Measurements from ENCODE around the gene CYP27A1. TPM values are rescaled to one million over a fixed set of nuclear protein-coding genes. Genes with fewer than 3 reads are reported as not detected.

Gene CYP27A1
- total RNA-seq, 1 experiment from 2014 or later: 0.94 TPM

GRCh38 chr2:218773881-218774280, 8.1 kb upstream of the CYP27A1 start:
- H3K4me2 ChIP-seq: no peak overlapping the region
- CTCF ChIA-PET: no interaction called here
- H3F3A ChIP-seq (ENCODE audit: insufficient read depth, low read depth): no peaks in the 10 kb centered on the region; the same call in 1 of the 2 replicates
- BruUV-seq (replicated peaks): no TSS peak
- no peak for DNase-seq
- no peaks in the 10 kb centered on the region for H3K79me2 ChIP-seq (ENCODE audit: low read depth)
- H2AFZ ChIP-seq: no peak overlapping the region
- H3K4me1 ChIP-seq (replicated peaks; ENCODE audit: insufficient read depth): no peaks in the 10 kb centered on the region
- H3K9me2 ChIP-seq (ENCODE audit: insufficient read depth): no peaks in the 10 kb centered on the region
- POLR2A ChIA-PET (ENCODE audit: unreplicated experiment): interaction anchor here (0.7 kb wide), 1 partner anchor 115 kb away, joined by 3 read pairs; no protein-coding TSS in a partner anchor
- H3K9me3 ChIP-seq (ENCODE audit: insufficient read depth, low read depth): peaks cover 24% of the 10 kb centered on the region
- intact Hi-C loops (cut with micrococcal nuclease; ENCODE audit: unreplicated experiment): no loop called here
- no peaks in the 10 kb centered on the region for H3K36me3 ChIP-seq (ENCODE audit: low read depth)
- no peak for TF ChIP-seq EZH2 (IDR thresholded peaks at IDR 0.05; ENCODE audit: low read depth)
- TF ChIP-seq, protein P1, sequence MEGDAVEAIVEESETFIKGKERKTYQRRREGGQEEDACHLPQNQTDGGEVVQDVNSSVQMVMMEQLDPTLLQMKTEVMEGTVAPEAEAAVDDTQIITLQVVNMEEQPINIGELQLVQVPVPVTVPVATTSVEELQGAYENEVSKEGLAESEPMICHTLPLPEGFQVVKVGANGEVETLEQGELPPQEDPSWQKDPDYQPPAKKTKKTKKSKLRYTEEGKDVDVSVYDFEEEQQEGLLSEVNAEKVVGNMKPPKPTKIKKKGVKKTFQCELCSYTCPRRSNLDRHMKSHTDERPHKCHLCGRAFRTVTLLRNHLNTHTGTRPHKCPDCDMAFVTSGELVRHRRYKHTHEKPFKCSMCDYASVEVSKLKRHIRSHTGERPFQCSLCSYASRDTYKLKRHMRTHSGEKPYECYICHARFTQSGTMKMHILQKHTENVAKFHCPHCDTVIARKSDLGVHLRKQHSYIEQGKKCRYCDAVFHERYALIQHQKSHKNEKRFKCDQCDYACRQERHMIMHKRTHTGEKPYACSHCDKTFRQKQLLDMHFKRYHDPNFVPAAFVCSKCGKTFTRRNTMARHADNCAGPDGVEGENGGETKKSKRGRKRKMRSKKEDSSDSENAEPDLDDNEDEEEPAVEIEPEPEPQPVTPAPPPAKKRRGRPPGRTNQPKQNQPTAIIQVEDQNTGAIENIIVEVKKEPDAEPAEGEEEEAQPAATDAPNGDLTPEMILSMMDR (conservative IDR thresholded peaks at IDR 0.05): no peak
- H4K20me1 ChIP-seq (ENCODE audit: insufficient read depth): no peaks in the 10 kb centered on the region
- no peak overlapping the region for H3K4me3 ChIP-seq
- H3K27ac ChIP-seq: no peak overlapping the region
- no peaks in the 10 kb centered on the region for H3K27me3 ChIP-seq (ENCODE audit: insufficient read depth, low read depth)

DNA sequence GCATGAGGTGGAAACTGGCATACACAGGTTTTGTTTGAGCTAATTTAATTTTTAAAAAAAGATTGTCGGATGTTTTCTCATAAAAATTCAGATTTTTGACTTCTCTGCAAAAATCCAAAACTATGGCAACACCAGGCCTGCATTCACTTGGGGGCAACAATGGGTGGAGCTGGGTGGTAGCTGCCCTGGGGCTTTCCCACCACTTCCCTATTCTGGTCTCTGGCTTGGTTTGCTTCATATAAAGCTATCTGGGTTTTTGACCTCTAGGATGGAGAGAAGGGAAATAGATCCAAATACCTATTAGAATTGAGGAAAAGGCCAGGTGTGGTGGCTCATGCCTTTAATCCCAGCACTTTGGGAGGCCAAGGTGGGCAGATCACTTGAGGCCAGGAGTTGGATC, 5.5 kb upstream of the CYP27A1 start:
- Histone ChIP-seq H2AFZ (no peak overlapping the region), H3K27ac (no peak overlapping the region), H3K4me3 (no peak overlapping the region), H3K79me2 (ENCODE audit: low read depth) (no peaks in the 10 kb centered on the region), H3K27me3 (ENCODE audit: insufficient read depth, low read depth) (no peaks in the 10 kb centered on the region), H4K20me1 (ENCODE audit: insufficient read depth) (no peaks in the 10 kb centered on the region), H3K36me3 (ENCODE audit: low read depth) (no peaks in the 10 kb centered on the region), H3F3A (ENCODE audit: insufficient read depth, low read depth) (no peaks in the 10 kb centered on the region; the same call in 1 of the 2 replicates), H3K4me2 (no peak overlapping the region), H3K4me1 (replicated peaks; ENCODE audit: insufficient read depth) (no peaks in the 10 kb centered on the region), H3K9me3 (ENCODE audit: insufficient read depth, low read depth) (peaks cover 24% of the 10 kb centered on the region), H3K9me2 (ENCODE audit: insufficient read depth) (no peaks in the 10 kb centered on the region)
- ChIA-PET CTCF (no interaction called here), POLR2A (ENCODE audit: unreplicated experiment) (no interaction called here)
- BruUV-seq (replicated peaks): no TSS peak
- TF ChIP-seq, protein P1 (conservative IDR thresholded peaks at IDR 0.05): no peak
- TF ChIP-seq EZH2 (IDR thresholded peaks at IDR 0.05; ENCODE audit: low read depth): no peak
- intact Hi-C loops (cut with micrococcal nuclease; ENCODE audit: unreplicated experiment): no loop called here
- DNase-seq: no peak

DNA sequence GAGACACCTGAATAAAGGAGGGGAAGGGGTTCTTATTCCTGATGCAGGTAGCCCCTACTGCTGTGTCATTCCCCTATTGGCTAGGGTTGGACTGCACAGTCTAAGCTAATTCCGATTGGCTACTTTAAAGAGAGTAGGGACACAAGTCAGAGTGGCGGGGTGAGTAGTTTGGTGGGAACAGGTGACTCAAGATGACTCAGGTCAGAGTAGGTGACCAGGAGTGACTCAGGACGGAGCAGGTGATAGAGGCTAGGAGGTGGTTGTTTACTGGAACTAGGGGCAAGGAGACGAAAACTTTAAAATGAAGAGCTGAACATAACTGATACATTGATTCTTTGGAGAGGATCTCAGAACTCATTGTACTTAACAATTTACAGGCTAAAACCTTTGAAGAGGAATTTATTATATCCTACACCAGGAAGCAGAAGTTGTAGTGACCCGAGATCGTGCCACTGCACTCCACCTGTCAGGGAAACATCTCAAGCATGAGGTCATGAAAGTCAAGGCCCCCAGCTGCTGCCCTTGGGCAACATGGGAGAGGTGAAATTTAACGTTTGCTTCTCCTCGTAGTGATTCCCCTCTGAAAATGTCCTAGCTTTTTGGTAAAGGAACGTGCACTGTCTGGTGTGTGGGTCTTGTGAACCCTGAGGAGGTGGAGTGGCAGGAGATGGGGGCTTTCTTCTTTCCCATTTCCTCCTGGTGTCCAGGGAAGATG, 4.5 kb upstream of the CYP27A1 start:
- H3K27me3 ChIP-seq (ENCODE audit: insufficient read depth, low read depth): no peaks in the 10 kb centered on the region
- no peaks in the 10 kb centered on the region for H3K36me3 ChIP-seq (ENCODE audit: low read depth)
- H3K27ac ChIP-seq: no peak overlapping the region
- no peak overlapping the region for H3K4me3 ChIP-seq
- no peak overlapping the region for H2AFZ ChIP-seq
- H4K20me1 ChIP-seq (ENCODE audit: insufficient read depth): no peaks in the 10 kb centered on the region
- ChIA-PET POLR2A (ENCODE audit: unreplicated experiment) (no interaction called here), CTCF (no interaction called here)
- intact Hi-C loops (cut with micrococcal nuclease; ENCODE audit: unreplicated experiment): no loop called here
- H3K9me2 ChIP-seq (ENCODE audit: insufficient read depth): no peaks in the 10 kb centered on the region
- no peak for DNase-seq
- H3K9me3 ChIP-seq (ENCODE audit: insufficient read depth, low read depth): peaks cover 24% of the 10 kb centered on the region
- no TSS peak for BruUV-seq (replicated peaks)
- H3K4me1 ChIP-seq (replicated peaks; ENCODE audit: insufficient read depth): no peaks in the 10 kb centered on the region
- TF ChIP-seq, protein P1 (conservative IDR thresholded peaks at IDR 0.05): no peak
- TF ChIP-seq EZH2 (IDR thresholded peaks at IDR 0.05; ENCODE audit: low read depth): no peak
- no peak overlapping the region for H3K4me2 ChIP-seq
- no peaks in the 10 kb centered on the region for H3K79me2 ChIP-seq (ENCODE audit: low read depth)
- no peaks in the 10 kb centered on the region; the same call in 1 of the 2 replicates for H3F3A ChIP-seq (ENCODE audit: insufficient read depth, low read depth)

Measured in PC-9 (cell line).